Measurements from ENCODE around the gene INMT. TPM values are rescaled to one million over a fixed set of nuclear protein-coding genes. Genes with fewer than 3 reads are reported as not detected.

Gene INMT
- polyA plus RNA-seq, 1 of the 3 experiments (the other 2 are of a cell fraction) = not detected

DNA sequence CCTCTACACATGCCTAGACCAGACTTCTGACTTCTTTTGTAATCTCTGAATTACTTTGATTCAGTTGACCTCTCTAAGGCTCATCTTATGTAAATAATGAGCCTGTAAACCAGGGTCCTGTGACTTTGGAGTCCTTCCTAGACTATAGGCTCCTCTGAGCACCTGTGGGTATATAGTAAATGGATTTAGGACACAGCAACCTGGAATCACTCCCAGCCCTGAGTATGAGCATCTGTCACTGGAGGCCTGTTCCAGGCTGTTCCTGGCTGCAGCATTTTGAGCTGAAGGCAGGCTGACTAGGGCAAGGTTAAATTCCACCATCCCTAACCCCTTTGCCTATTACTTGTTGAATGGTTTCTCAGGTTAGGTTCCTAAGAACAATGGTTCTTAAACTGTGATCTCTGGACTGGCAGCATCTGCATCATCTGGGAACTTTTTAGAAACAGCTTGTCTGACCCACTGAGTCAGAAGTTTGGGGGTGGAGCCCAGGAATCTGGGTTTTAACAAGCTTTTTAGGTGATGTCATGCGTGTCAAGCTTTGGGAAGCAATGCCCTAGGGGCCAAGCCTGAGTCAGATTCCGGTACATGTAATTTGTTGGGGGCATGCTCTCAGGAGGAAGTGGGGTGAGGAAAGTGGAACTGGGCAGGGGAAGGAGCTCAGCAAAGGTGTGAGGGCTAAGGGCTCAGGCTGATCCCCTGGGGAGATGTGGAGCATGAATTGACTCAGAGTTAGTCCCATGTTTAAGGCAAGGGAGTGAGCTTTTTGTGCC is 47.5 kb downstream of the INMT start (continued):
- peak; percentile 63; the same call in 1 of the 2 replicates for TF ChIP-seq NFIC (IDR thresholded peaks at IDR 0.05; ENCODE audit: borderline replicate concordance)
- TF ChIP-seq TCF12 (IDR thresholded peaks at IDR 0.05) = peak; percentile 88
- no peak for TF ChIP-seq YY1 (IDR thresholded peaks at IDR 0.05; ENCODE audit: low read depth)
- TF ChIP-seq RCOR1 (IDR thresholded peaks at IDR 0.05; ENCODE audit: low read length) = no peak
- no peak for TF ChIP-seq CHD2 (IDR thresholded peaks at IDR 0.05; ENCODE audit: low read length, partially characterized antibody)
- TF ChIP-seq, protein P1, sequence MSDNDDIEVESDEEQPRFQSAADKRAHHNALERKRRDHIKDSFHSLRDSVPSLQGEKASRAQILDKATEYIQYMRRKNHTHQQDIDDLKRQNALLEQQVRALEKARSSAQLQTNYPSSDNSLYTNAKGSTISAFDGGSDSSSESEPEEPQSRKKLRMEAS (IDR thresholded peaks at IDR 0.05; ENCODE audit: low read depth) = no peak
- no peak for TF ChIP-seq FOXJ3 (CRISPR knock-in tag; IDR thresholded peaks at IDR 0.05)
- peak; percentile 73; the same call in 1 of the 2 replicates for TF ChIP-seq TEAD4 (IDR thresholded peaks at IDR 0.05; ENCODE audit: borderline replicate concordance, insufficient read depth)
- TF ChIP-seq, protein P2, sequence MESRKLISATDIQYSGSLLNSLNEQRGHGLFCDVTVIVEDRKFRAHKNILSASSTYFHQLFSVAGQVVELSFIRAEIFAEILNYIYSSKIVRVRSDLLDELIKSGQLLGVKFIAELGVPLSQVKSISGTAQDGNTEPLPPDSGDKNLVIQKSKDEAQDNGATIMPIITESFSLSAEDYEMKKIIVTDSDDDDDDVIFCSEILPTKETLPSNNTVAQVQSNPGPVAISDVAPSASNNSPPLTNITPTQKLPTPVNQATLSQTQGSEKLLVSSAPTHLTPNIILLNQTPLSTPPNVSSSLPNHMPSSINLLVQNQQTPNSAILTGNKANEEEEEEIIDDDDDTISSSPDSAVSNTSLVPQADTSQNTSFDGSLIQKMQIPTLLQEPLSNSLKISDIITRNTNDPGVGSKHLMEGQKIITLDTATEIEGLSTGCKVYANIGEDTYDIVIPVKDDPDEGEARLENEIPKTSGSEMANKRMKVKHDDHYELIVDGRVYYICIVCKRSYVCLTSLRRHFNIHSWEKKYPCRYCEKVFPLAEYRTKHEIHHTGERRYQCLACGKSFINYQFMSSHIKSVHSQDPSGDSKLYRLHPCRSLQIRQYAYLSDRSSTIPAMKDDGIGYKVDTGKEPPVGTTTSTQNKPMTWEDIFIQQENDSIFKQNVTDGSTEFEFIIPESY (IDR thresholded peaks at IDR 0.05; ENCODE audit: borderline replicate concordance, low read depth) = no peak
- TF ChIP-seq, protein P3, sequence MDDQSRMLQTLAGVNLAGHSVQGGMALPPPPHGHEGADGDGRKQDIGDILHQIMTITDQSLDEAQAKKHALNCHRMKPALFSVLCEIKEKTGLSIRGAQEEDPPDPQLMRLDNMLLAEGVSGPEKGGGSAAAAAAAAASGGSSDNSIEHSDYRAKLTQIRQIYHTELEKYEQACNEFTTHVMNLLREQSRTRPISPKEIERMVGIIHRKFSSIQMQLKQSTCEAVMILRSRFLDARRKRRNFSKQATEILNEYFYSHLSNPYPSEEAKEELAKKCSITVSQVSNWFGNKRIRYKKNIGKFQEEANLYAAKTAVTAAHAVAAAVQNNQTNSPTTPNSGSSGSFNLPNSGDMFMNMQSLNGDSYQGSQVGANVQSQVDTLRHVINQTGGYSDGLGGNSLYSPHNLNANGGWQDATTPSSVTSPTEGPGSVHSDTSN (IDR thresholded peaks at IDR 0.05) = peak; percentile 73
- no peak for TF ChIP-seq TAF1 (IDR thresholded peaks at IDR 0.05; ENCODE audit: borderline replicate concordance, low read depth, low read length)
- TF ChIP-seq RXRA (IDR thresholded peaks at IDR 0.05; ENCODE audit: borderline replicate concordance, low read depth) = peak; percentile 83; the same call in 1 of the 2 replicates
- no peak for TF ChIP-seq SIN3A (IDR thresholded peaks at IDR 0.05; ENCODE audit: borderline replicate concordance, low read depth, low read length)
- TF ChIP-seq ELF1 (IDR thresholded peaks at IDR 0.05) = no peak
- TF ChIP-seq, protein P4, sequence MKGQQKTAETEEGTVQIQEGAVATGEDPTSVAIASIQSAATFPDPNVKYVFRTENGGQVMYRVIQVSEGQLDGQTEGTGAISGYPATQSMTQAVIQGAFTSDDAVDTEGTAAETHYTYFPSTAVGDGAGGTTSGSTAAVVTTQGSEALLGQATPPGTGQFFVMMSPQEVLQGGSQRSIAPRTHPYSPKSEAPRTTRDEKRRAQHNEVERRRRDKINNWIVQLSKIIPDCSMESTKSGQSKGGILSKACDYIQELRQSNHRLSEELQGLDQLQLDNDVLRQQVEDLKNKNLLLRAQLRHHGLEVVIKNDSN (IDR thresholded peaks at IDR 0.05; ENCODE audit: borderline replicate concordance, low read depth) = no peak
- TF ChIP-seq NRF1 (IDR thresholded peaks at IDR 0.05; ENCODE audit: low read depth, low read length) = no peak
- no peak for TF ChIP-seq GATA2 (CRISPR knock-in tag; IDR thresholded peaks at IDR 0.05)
- TF ChIP-seq MEF2A (IDR thresholded peaks at IDR 0.05; ENCODE audit: borderline replicate concordance, low read depth) = no peak
- no peak; the same call in 1 of the 2 replicates for TF ChIP-seq GABPA (IDR thresholded peaks at IDR 0.05; ENCODE audit: low read depth)

Measured in SK-N-SH (cell line).